Choroid plexus epithelial cell (primary cell): ENCODE data around the gene OS9.

Experiments used
- DNase-seq: peaks from one replicate; pipeline ENCODE4 v3.0.0-alpha.2; 2010; ENCODE audit warnings: low read depth
- H3K4me3 ChIP-seq: 2 replicates; pipeline ENCODE4 v1.5.1; 2011; ENCODE audit warnings: low read depth, mild to moderate bottlenecking, control low read depth, low read length, moderate library complexity
- TF ChIP-seq, protein P1 (sequence below): conservative IDR thresholded peaks from 2 replicates; pipeline ENCODE4 v1.5.1; 2011; ENCODE audit warnings: low read depth, mild to moderate bottlenecking, control low read depth, inconsistent platforms, low read length, moderate library complexity

The OS9 gene

DNA sequence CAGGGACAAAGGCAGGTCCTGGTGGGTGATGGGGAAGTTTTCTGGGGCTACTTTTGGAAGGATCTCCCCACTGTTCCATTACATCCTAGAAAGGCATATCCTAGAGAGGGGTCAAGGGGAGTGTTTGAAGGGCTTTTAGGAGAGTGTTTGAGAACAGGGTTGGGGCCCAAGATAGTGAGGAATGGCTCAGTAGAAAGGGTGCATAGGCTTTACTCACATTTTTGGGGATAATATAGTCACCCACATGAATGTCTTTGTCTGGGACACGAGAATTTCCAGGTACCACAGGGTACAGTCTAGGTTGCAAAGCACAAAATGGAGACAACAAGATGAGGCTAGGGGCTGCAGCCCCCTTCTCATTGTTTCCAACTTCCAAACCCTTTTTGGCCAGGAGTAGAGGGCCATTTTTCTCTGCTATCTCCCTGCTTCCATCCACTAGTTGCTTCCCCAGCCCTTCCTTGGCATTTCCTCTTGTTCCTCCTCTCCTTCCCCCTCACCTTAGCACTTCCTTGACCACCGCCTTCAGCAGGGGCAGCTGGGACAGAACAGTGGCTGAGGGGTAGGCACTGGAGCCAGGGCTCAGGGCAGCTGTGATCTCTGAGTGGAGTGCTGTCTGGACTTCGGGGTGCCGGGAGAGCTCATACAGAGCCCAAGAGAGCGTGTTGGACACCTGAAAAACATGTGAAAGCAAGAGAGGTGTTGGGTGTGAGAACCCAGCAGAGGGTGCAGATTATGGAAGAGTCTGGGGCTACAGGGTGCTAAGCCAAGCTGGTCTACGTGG, 70.1 kb downstream of the OS9 start:
- no peak overlapping the region for H3K4me3 ChIP-seq
- no peak for DNase-seq
- TF ChIP-seq, protein P1, sequence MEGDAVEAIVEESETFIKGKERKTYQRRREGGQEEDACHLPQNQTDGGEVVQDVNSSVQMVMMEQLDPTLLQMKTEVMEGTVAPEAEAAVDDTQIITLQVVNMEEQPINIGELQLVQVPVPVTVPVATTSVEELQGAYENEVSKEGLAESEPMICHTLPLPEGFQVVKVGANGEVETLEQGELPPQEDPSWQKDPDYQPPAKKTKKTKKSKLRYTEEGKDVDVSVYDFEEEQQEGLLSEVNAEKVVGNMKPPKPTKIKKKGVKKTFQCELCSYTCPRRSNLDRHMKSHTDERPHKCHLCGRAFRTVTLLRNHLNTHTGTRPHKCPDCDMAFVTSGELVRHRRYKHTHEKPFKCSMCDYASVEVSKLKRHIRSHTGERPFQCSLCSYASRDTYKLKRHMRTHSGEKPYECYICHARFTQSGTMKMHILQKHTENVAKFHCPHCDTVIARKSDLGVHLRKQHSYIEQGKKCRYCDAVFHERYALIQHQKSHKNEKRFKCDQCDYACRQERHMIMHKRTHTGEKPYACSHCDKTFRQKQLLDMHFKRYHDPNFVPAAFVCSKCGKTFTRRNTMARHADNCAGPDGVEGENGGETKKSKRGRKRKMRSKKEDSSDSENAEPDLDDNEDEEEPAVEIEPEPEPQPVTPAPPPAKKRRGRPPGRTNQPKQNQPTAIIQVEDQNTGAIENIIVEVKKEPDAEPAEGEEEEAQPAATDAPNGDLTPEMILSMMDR, result no peak

DNA sequence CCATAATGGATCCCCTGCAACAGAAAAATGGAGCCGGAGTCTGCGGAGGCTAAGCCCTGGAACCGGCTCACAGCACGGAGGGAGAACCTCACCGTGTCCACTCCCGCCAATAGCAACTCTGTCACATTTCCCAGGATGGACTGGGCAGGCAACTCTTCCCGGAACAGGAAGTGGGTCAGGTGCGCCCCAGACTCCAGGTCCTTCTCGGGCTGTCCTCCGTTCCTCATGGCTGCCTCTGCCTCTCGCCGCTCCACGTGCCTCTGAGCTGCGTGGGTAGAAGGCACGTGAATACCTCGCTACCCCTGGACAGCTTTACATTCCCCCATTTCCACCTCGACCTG, 70.7 kb downstream of the OS9 start:
- peak overlapping the region; percentile 42 for H3K4me3 ChIP-seq
- TF ChIP-seq, protein P1, result no peak
- no peak for DNase-seq

DNA sequence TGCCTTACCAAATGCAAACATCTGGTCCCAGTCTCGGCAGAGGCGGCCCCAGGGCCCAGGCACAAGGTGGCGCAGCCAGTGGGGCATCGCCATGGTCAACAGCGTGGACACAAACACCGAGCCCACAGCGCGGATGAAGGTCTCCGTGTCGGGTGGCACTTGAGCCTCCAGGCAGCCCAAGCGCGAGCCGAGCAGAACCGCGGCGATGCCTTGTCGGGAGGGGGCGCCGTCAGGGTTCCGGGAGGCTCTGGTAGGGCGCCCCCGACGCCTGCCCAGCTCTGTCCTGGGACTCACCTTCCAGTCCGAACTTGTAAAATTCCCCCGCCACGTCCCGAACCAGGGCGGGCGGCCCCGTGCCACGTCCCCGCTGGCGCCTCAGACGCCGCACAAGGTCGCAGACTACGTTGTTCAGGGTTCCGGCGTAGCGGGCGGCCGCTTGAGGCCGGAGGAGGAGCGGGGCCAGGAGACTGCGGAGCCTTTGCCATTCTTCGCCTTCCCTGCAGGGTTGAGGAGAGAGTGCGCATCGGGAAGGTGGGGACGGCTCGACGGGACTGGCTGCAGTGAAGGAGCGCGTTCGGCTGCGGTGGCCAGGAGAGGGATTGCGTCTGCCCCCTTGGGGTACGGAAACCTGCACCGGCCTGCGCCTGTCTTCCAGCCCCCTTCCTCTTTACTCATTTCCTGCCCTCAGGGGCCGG, 71.2 kb downstream of the OS9 start:
- DNase-seq, result peak; percentile 29
- H3K4me3 ChIP-seq, result peak overlapping the region; percentile 42
- TF ChIP-seq, protein P1, result peak; percentile 48

DNA sequence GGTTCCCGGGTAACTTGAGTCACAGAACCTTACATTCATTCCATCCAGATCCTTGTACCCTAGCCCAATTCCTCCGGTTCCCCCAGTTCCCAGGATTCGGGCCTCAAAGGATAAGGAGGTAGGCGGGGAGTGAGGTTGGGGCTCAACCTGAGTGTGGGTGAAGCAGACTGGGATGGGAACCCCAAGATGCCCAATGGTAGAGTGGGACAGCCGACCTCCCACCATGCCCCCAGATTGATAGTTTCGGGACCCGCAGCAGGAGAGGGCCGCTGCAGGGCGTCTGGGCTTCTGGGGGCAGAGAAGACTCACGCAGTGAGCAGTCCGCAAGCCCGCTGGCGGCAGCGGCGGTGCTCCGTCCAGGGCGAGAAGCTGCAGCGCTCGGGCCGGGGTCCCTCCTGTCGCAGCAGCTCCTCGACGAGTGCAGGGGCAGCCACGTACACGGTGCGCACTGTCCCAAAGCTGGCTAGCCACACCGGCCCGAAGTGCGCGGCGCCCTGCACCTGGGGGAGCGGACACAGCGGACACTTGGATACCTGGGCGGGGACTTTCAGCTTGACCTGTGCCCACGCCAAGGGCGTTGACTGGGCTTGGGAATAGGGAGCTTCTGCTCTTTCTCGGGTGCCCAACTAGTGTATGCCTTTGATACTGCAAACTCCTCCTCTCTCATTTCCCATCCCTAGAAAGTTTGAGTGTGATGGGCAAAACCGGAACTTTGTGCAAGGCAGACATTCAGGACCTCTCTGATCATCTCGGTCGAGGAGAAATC, 71.9 kb downstream of the OS9 start:
- TF ChIP-seq, protein P1, result no peak
- peak overlapping the region; percentile 42 for H3K4me3 ChIP-seq
- DNase-seq, result no peak

DNA sequence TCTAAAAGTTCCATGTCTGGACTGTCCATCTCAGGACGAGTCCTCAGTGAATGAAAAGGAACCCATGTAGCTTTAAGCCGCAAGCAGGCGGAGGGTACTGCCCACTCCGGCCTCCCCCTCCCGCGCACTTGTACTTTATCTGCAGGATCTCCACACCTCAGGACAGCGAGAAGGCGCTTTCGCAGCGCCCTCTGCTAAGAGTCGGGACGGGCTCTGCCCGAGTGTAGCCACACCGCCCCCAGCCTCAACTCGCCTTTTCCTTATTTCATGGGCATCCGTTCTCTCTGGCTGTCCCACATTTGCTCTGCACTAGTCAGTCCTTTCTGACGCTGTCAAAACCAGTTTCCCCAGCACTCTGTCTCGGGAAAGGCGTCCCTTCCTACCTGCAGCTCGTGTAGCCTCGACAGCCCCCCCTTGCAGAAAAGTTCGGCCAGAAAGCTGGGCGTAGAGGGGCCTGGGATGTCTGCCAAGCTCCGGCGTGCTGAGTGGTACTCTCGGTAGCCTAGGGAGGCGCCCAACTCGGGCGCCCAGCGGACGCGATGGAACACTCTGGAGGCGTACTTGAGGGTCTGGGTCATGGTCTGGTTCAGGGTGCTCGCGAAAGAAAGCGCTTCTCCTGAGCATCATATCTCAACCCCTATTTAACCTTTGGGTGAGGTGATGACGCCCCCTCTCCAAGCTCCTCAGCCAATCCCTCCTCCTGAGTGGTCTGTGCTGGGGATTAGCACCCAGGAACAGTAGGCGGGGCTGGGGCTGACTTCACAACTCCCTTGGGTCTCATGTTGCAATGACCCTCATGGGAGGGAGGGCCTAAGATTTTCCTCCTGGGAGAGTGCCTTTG, 72.8 kb downstream of the OS9 start, which contains the start of gene CYP27B1:
TSS of gene CYP27B1 (minus strand) at position 615 of the 841 bp plus-strand sequence. CDS start at position 578, 37 bp downstream.
- H3K4me3 ChIP-seq, result peak within 1 kb of the TSS; percentile 38
- peak; percentile 44 for DNase-seq
- TF ChIP-seq, protein P1, result no peak

DNA sequence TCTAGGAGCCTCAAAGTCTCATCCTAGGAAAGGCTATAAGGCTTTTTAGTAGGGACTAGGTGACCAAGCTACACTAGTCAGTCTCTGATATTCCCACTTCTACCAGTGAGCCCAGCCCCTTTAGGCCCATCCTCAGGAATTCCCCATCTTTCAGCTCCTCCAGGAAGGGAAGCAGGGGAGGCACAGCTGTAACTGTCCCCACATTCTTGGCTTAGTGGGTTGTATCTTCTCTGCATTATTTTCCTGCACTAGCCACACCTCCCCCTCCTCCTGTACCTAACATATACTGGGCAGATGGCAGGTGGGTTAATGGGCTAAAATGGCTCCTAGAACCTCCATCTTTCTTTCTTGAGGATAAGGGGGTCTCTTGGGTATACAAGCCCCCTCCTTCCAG, 73.4 kb downstream of the OS9 start:
- no peak overlapping the region for H3K4me3 ChIP-seq
- TF ChIP-seq, protein P1, result no peak
- DNase-seq, result no peak
